DOHH2 (cell line): ENCODE results near the gene CEP70.

Source experiments
- H3F3A ChIP-seq: fragments of 200-600 bp; sonication (generic), shearing (Covaris generic); 2 replicates; pipeline ENCODE4 v1.6.0; 2016; ENCODE audit warnings: antibody characterized with exemption, mild to moderate bottlenecking; ENCODE audit not compliant: control insufficient read depth, insufficient read depth
- H3K27ac ChIP-seq: fragments of 200-600 bp; sonication (generic); 2 replicates; pipeline ENCODE4 v1.5.1; 2014; ENCODE audit warnings: low read depth, mild to moderate bottlenecking, low read length, moderate library complexity
- H3K27me3 ChIP-seq: fragments of 200-600 bp; sonication (generic); 2 replicates; pipeline ENCODE4 v1.6.1; 2014; ENCODE audit warnings: mild to moderate bottlenecking, low read length, mixed read lengths; ENCODE audit not compliant: control insufficient read depth
- H3K36me3 ChIP-seq: fragments of 200-600 bp; sonication (generic); 2 replicates; pipeline ENCODE4 v1.6.1; 2014; ENCODE audit warnings: mild to moderate bottlenecking, low read length, moderate library complexity, mixed read lengths; ENCODE audit not compliant: control insufficient read depth
- H3K4me1 ChIP-seq: fragments of 200-600 bp; sonication (generic); 2 replicates; pipeline ENCODE4 v1.6.1; 2014; ENCODE audit warnings: mild to moderate bottlenecking, low read length, mixed read lengths; ENCODE audit not compliant: control insufficient read depth
- H3K4me2 ChIP-seq: fragments of 200-600 bp; sonication (generic); 2 replicates; pipeline ENCODE4 v1.6.0; 2014; ENCODE audit warnings: mild to moderate bottlenecking, low read length, moderate library complexity
- H3K4me3 ChIP-seq: fragments of 200-600 bp; sonication (generic); 2 replicates; pipeline ENCODE4 v1.5.1; 2014; ENCODE audit warnings: mild to moderate bottlenecking, low read length, mixed read lengths
- H3K79me2 ChIP-seq: fragments of 200-600 bp; sonication (generic); 2 replicates; pipeline ENCODE4 v1.6.1; 2014; ENCODE audit warnings: mild to moderate bottlenecking, low read length, mixed read lengths; ENCODE audit not compliant: control insufficient read depth
- H3K9me2 ChIP-seq: fragments of 200-600 bp; sonication (generic); replicated peaks from 2 replicates; pipeline ENCODE4 v1.6.1; 2014; ENCODE audit warnings: mild to moderate bottlenecking, low read length, mixed read lengths; ENCODE audit not compliant: control insufficient read depth
- H3K9me3 ChIP-seq: fragments of 200-600 bp; sonication (generic); 2 replicates; pipeline ENCODE4 v1.6.1; 2014; ENCODE audit warnings: antibody characterized with exemption, low read length, mixed read lengths; ENCODE audit not compliant: control insufficient read depth, insufficient read depth
- H4K20me1 ChIP-seq: fragments of 200-600 bp; sonication (generic); 2 replicates; pipeline ENCODE4 v1.6.0; 2014; ENCODE audit warnings: low read depth, mild to moderate bottlenecking, antibody characterized with exemption, low read length, moderate library complexity; ENCODE audit not compliant: control insufficient read depth, insufficient read depth
- EZH2phosphoT487 ChIP-seq: fragments of 200-600 bp; sonication (generic); IDR thresholded peaks from 2 replicates; pipeline ENCODE4 v1.6.1; 2017; ENCODE audit warnings: borderline replicate concordance, mild to moderate bottlenecking, antibody characterized with exemption, low read length, moderate library complexity, mixed read lengths
- TF ChIP-seq, protein P1 (sequence below): fragments of 200-600 bp; sonication (generic); IDR thresholded peaks from one replicate; pipeline ENCODE4 v1.5.1; 2014; ENCODE audit warnings: antibody characterized with exemption, mild to moderate bottlenecking, low read depth, low read length; ENCODE audit not compliant: poor library complexity, severe bottlenecking

Gene CEP70

DNA sequence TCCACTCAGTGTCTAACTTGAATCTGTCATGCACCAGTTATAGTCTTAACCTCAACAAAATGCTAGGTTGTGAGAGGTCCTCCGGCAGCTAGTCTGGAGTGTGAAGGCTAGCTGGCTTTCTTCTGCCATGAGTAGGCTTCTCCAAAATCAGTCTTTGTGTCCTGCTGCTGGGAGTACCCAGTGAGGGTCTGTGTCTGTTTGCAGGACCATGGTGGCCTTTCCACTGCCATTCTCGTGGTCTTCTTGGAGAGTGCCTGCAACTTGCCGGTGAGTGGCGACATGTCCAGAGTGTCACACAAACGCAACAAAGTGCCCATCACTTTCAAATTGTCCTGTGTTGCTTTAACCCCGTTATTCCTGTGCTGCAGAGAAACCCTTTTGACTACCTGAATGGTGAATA, 125.6 kb downstream of the CEP70 start:
- no peaks in the 10 kb centered on the region for H4K20me1 ChIP-seq
- H3K4me1 ChIP-seq = 0 out of 2 replicates have a peak, but pooled peaks cover 2% of the 10 kb centered on the region
- TF ChIP-seq EZH2phosphoT487 = no peak
- TF ChIP-seq, protein P1, sequence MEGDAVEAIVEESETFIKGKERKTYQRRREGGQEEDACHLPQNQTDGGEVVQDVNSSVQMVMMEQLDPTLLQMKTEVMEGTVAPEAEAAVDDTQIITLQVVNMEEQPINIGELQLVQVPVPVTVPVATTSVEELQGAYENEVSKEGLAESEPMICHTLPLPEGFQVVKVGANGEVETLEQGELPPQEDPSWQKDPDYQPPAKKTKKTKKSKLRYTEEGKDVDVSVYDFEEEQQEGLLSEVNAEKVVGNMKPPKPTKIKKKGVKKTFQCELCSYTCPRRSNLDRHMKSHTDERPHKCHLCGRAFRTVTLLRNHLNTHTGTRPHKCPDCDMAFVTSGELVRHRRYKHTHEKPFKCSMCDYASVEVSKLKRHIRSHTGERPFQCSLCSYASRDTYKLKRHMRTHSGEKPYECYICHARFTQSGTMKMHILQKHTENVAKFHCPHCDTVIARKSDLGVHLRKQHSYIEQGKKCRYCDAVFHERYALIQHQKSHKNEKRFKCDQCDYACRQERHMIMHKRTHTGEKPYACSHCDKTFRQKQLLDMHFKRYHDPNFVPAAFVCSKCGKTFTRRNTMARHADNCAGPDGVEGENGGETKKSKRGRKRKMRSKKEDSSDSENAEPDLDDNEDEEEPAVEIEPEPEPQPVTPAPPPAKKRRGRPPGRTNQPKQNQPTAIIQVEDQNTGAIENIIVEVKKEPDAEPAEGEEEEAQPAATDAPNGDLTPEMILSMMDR = no peak
- H3K36me3 ChIP-seq = no peaks in the 10 kb centered on the region
- H3K4me2 ChIP-seq = no peak overlapping the region
- no peaks in the 10 kb centered on the region for H3K9me2 ChIP-seq
- no peaks in the 10 kb centered on the region for H3F3A ChIP-seq
- H3K27ac ChIP-seq = no peak overlapping the region
- no peaks in the 10 kb centered on the region for H3K9me3 ChIP-seq
- H3K4me3 ChIP-seq = no peak overlapping the region
- no peaks in the 10 kb centered on the region for H3K79me2 ChIP-seq
- H3K27me3 ChIP-seq = 0 out of 2 replicates have a peak, but pooled peaks cover 2% of the 10 kb centered on the region

DNA sequence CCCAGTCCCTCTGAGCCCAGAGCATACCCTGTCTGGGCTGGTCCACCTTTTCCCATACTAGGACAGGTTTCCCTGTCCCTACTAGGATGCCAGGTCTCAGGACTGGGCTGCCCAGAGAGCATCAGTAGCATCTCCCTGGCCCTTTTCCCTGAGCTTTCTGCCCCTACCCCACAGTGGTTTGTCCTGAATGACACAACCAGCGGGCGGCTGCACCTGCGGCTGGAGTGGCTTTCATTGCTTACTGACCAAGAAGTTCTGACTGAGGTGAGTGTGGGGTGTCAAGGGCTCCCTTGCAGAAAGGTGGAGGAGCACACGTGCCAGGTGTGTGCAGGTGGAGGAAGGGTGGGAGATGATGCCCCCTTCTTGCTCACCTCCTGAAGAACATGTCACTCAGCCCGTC, 126.1 kb downstream of the CEP70 start:
- Histone ChIP-seq H4K20me1 (no peaks in the 10 kb centered on the region), H3K27me3 (0 out of 2 replicates have a peak, but pooled peaks cover 2% of the 10 kb centered on the region), H3K36me3 (no peaks in the 10 kb centered on the region), H3K79me2 (no peaks in the 10 kb centered on the region), H3K9me3 (no peaks in the 10 kb centered on the region), H3K9me2 (no peaks in the 10 kb centered on the region), H3F3A (no peaks in the 10 kb centered on the region), H3K4me1 (0 out of 2 replicates have a peak, but pooled peaks cover 2% of the 10 kb centered on the region), H3K4me3 (no peak overlapping the region), H3K27ac (no peak overlapping the region), H3K4me2 (no peak overlapping the region)
- TF ChIP-seq, protein P1 = no peak
- TF ChIP-seq EZH2phosphoT487 = no peak

DNA sequence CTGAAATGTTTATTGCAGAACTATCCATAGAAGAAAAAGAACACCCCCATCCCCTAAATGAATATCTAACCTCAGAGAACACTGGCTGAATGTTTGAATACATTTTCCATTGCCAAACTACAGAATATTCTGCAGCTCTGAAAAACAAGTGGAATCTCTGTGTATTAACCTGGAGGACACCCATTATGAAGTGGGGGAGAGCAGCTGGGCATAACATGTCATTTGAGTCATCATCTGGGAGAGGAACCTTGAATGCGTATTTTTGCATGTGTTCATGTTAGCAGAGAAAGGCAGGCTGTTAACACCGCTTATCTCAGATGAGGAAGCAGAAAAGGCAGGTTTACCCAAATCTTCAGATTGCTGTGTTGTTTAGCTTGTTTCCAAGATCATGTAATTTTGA, 128.1 kb downstream of the CEP70 start:
- no peaks in the 10 kb centered on the region for H3K9me3 ChIP-seq
- no peaks in the 10 kb centered on the region for H3K36me3 ChIP-seq
- 0 out of 2 replicates have a peak, but pooled peaks cover 2% of the 10 kb centered on the region for H3K27me3 ChIP-seq

More for the DNA sequence above, 128.1 kb downstream of the CEP70 start:
- TF ChIP-seq, protein P1 = no peak
- TF ChIP-seq EZH2phosphoT487 = no peak
- no peaks in the 10 kb centered on the region for H4K20me1 ChIP-seq
- no peaks in the 10 kb centered on the region for H3K9me2 ChIP-seq
- H3K4me2 ChIP-seq = no peak overlapping the region
- no peaks in the 10 kb centered on the region for H3K79me2 ChIP-seq
- no peaks in the 10 kb centered on the region for H3F3A ChIP-seq
- no peak overlapping the region for H3K4me3 ChIP-seq
- 0 out of 2 replicates have a peak, but pooled peaks cover 2% of the 10 kb centered on the region for H3K4me1 ChIP-seq
- no peak overlapping the region for H3K27ac ChIP-seq
